Measurements from ENCODE around the gene ASTN2.

The ASTN2 gene

GRCh38 chr9:116992865-116993264, 422.0 kb downstream of the ASTN2 start:
- no peak for DNase-seq

GRCh38 chr9:116991051-116991450, 423.8 kb downstream of the ASTN2 start:
- no peak for DNase-seq

- no peak for DNase-seq
Observed at GRCh38 chr9:116990592-116990991, 424.3 kb downstream of the ASTN2 start.

- no peak for DNase-seq
Observed at GRCh38 chr9:116987721-116988485, 427.0 kb downstream of the ASTN2 start.

GRCh38 chr9:116986015-116986414, 428.8 kb downstream of the ASTN2 start:
- DNase-seq = no peak

GRCh38 chr9:116985596-116985995, 429.3 kb downstream of the ASTN2 start:
- no peak for DNase-seq

- no peak for DNase-seq
Observed at GRCh38 chr9:116984111-116984510, 430.7 kb downstream of the ASTN2 start.

GRCh38 chr9:116980582-116981120, 434.2 kb downstream of the ASTN2 start:
- DNase-seq = no peak

GRCh38 chr9:116979456-116979855, 435.4 kb downstream of the ASTN2 start:
- no peak for DNase-seq

- DNase-seq = no peak
Observed at GRCh38 chr9:116978155-116978554, 436.7 kb downstream of the ASTN2 start.

GRCh38 chr9:116975126-116975525, 439.7 kb downstream of the ASTN2 start:
- DNase-seq = no peak

GRCh38 chr9:116966199-116966598, 448.7 kb downstream of the ASTN2 start:
- no peak for DNase-seq

- no peak for DNase-seq
Observed at GRCh38 chr9:116964258-116964657, 450.6 kb downstream of the ASTN2 start.

- DNase-seq = no peak
Observed at GRCh38 chr9:116959809-116960208, 455.0 kb downstream of the ASTN2 start.

GRCh38 chr9:116958881-116959280, 456.0 kb downstream of the ASTN2 start:
- DNase-seq = no peak

- DNase-seq = no peak
Observed at GRCh38 chr9:116954731-116955130, 460.1 kb downstream of the ASTN2 start.

GRCh38 chr9:116953271-116953670, 461.6 kb downstream of the ASTN2 start:
- no peak for DNase-seq

- DNase-seq = no peak
Observed at GRCh38 chr9:116952436-116952810, 462.4 kb downstream of the ASTN2 start.

- DNase-seq = no peak
Observed at GRCh38 chr9:116951588-116952435, 463.0 kb downstream of the ASTN2 start.

- no peak for DNase-seq
Observed at GRCh38 chr9:116945817-116946216, 469.0 kb downstream of the ASTN2 start.

GRCh38 chr9:116944714-116945534, 469.9 kb downstream of the ASTN2 start:
- DNase-seq = no peak

GRCh38 chr9:116943970-116944369, 470.9 kb downstream of the ASTN2 start:
- no peak for DNase-seq

GRCh38 chr9:116942593-116943061, 472.2 kb downstream of the ASTN2 start:
- no peak for DNase-seq

Measured in activated CD4-positive, CD25-positive, alpha-beta regulatory T cell (primary cell).